D721Med (cell line): ENCODE measurements around the gene COX7A2L.

Source experiments
- DNase-seq: peaks from one replicate; pipeline ENCODE4 v3.0.0; 2011; ENCODE audit warnings: low spot score; ENCODE audit not compliant: insufficient read length
- FAIRE-seq: peaks from 2 replicates; lab custom pipeline; 2011; peaks lifted over from hg19 to GRCh38; lab: Jason Lieb, UNC
- TF ChIP-seq, protein P1 (sequence below): IDR thresholded peaks from 2 replicates; pipeline ENCODE4 v1.5.1; 2012; ENCODE audit warnings: mild to moderate bottlenecking, control low read depth; ENCODE audit not compliant: insufficient read depth; ENCODE audit errors: missing control alignments

The COX7A2L gene

GRCh38 chr2:42366411-42366810 is 5.4 kb upstream of the COX7A2L start:
- FAIRE-seq (no peak), DNase-seq (no peak)
- TF ChIP-seq, protein P1, sequence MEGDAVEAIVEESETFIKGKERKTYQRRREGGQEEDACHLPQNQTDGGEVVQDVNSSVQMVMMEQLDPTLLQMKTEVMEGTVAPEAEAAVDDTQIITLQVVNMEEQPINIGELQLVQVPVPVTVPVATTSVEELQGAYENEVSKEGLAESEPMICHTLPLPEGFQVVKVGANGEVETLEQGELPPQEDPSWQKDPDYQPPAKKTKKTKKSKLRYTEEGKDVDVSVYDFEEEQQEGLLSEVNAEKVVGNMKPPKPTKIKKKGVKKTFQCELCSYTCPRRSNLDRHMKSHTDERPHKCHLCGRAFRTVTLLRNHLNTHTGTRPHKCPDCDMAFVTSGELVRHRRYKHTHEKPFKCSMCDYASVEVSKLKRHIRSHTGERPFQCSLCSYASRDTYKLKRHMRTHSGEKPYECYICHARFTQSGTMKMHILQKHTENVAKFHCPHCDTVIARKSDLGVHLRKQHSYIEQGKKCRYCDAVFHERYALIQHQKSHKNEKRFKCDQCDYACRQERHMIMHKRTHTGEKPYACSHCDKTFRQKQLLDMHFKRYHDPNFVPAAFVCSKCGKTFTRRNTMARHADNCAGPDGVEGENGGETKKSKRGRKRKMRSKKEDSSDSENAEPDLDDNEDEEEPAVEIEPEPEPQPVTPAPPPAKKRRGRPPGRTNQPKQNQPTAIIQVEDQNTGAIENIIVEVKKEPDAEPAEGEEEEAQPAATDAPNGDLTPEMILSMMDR: no peak

GRCh38 chr2:42364658-42365057 is 3.6 kb upstream of the COX7A2L start:
- TF ChIP-seq, protein P1: no peak
- FAIRE-seq: no peak
- DNase-seq: no peak

- TF ChIP-seq, protein P1: no peak
- FAIRE-seq: no peak
- DNase-seq: no peak
These were observed 2.4 kb upstream of the COX7A2L start for GRCh38 chr2:42363413-42363812.

DNA sequence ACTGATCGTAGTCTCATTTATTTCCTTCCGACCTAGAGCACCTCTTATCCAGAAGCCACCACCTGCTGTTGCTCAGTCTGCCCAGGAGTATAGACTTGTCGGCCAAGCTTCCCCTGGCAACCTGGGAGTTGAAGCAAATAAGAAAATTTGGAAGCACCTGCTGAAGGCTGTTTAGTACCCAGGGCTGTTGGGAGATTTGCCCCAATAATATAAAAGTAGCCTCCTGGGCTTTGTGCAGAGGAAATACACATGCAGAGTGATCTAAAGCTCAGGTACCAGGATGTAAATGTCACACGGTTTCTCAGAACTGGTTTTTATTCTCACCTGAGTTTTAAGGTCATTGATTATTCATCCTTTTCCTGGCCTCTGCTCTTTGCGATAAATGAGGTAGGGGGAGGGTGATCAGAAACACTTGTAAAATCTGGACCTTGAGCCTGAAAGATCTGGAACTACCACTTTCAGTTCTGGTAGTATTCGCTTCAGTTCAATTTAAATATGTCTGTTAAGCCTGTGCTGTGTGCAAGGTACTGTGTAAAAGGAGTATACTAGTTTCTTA is 789 bp upstream of the COX7A2L start:
- TF ChIP-seq, protein P1: no peak
- DNase-seq: no peak
- FAIRE-seq: no peak

DNA sequence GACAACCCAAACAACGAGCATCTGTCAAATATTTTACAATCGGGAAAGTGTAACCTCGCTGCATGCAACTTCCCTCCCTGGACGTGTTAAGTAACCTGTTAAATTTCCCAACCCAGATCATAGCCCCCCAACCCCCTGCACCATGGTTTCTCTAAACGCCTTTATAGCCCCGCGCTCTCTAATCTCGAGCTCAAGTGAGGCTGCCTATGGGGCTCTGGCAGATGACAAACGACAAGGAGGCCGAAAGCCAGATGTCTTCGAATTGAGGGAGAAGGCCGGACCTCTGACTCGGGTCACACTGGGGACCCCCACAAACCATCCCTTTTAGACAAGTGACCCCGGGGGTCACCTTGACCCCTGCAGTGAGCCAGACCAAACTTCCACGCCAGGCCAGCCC is 526 bp downstream of the COX7A2L start:
- FAIRE-seq (no peak), DNase-seq (no peak)
- TF ChIP-seq, protein P1: no peak

DNA sequence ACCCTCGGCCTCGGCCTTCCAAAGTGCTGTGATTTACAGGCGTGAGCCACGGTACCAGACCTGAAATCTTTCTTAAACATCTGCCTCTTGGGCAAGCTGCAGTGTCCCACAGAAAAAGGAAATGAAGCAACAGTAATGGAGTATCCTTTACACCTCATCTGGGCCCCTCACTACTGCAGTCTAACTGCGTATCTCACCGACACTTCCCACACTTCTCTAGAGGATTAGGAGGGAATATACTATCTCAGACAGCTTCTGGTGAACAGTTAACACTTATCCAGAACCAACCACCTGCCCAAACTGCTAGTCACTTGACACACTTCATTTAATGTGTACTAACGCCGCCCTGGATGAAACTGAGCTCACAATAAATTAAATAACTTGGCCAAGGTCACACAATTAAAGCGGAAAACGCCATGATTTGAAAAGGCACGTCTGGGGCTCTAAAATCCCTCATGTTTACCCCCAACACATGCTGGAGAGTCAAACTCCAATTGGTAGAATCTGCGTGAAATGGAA is 993 bp downstream of the COX7A2L start:
- TF ChIP-seq, protein P1: no peak
- DNase-seq (no peak), FAIRE-seq (no peak)

DNA sequence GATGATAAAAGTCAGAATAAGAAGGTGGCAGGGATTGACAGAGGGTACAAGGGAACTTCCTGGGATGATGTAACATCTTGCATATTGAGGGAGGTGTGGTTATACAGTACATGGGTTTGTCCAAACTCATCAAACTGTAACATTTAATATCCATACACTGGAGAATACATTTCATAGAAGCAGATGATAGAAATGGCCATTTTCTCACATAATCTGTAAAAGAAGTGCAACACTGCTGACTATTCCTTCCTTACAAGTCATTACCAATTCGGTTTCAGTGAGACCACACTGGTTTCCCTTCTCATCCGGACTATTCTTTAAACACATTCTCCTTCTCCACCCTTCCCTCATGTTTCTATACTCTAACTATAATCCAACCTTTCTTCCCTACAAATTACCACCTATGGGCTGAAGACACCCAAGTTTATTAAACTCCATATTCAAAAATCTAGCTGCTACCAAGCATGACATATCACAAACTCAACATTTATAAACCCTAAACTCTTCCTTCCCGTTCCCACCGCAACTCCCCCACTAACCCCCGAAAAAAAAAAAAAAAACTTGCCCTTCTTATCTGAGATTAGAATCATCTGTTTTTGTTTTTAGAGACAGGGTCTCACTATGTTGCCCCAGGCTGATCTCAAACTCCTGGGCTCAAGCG is 1.6 kb downstream of the COX7A2L start:
- no peak for FAIRE-seq
- no peak for DNase-seq
- TF ChIP-seq, protein P1: no peak
